ENCODE data around the gene PALD1. TPM values are rescaled to one million over a fixed set of nuclear protein-coding genes. Genes with fewer than 3 reads are reported as not detected.

Gene PALD1
- total RNA-seq, 1 donor from 2014 or later = 6.9 TPM

GRCh38 chr10:70571236-70571635 is 92.7 kb downstream of the PALD1 start:
- no peak overlapping the region for H3K27ac ChIP-seq
- intact Hi-C loops (cut with DNase I) = no loop called here
- H3K27me3 ChIP-seq = no peaks in the 10 kb centered on the region
- H3K4me3 ChIP-seq = no peak overlapping the region
- DNase-seq (ENCODE audit: extremely low spot score in 2 of 2) = no peak
- H3K4me1 ChIP-seq = peaks cover 10% of the 10 kb centered on the region
- H3K36me3 ChIP-seq = no peaks in the 10 kb centered on the region
- TF ChIP-seq POLR2AphosphoS5 (IDR thresholded peaks at IDR 0.05; ENCODE audit: insufficient read depth in 1 of 2, low read depth in 1 of 2) (no peak), CTCF (IDR thresholded peaks at IDR 0.05) (no peak), POLR2A (IDR thresholded peaks at IDR 0.05) (no peak)
- no peaks in the 10 kb centered on the region for H3K9me3 ChIP-seq

- Histone ChIP-seq H3K27ac (no peak overlapping the region), H3K4me3 (no peak overlapping the region), H3K4me1 (peaks cover 16% of the 10 kb centered on the region), H3K36me3 (no peaks in the 10 kb centered on the region), H3K27me3 (no peaks in the 10 kb centered on the region), H3K9me3 (no peaks in the 10 kb centered on the region)
- intact Hi-C loops (cut with DNase I) = no loop called here
- TF ChIP-seq CTCF (IDR thresholded peaks at IDR 0.05) (no peak), POLR2AphosphoS5 (IDR thresholded peaks at IDR 0.05; ENCODE audit: insufficient read depth in 1 of 2, low read depth in 1 of 2) (no peak), POLR2A (IDR thresholded peaks at IDR 0.05) (no peak)
- no peak for DNase-seq (ENCODE audit: extremely low spot score in 2 of 2)
These were observed 93.3 kb downstream of the PALD1 start for GRCh38 chr10:70571636-70572439.

GRCh38 chr10:70573599-70574506 is 95.3 kb downstream of the PALD1 start:
- H3K27ac ChIP-seq = no peak overlapping the region
- no peaks in the 10 kb centered on the region for H3K27me3 ChIP-seq
- TF ChIP-seq CTCF (IDR thresholded peaks at IDR 0.05) = no peak
- no peak for TF ChIP-seq POLR2AphosphoS5 (IDR thresholded peaks at IDR 0.05; ENCODE audit: insufficient read depth in 1 of 2, low read depth in 1 of 2)
- no peak for TF ChIP-seq POLR2A (IDR thresholded peaks at IDR 0.05)
- no peaks in the 10 kb centered on the region for H3K36me3 ChIP-seq
- DNase-seq (ENCODE audit: extremely low spot score in 2 of 2) = no peak
- no peak overlapping the region for H3K4me3 ChIP-seq
- H3K9me3 ChIP-seq = no peaks in the 10 kb centered on the region
- peaks cover 17% of the 10 kb centered on the region for H3K4me1 ChIP-seq
- intact Hi-C loops (cut with DNase I) = no loop called here

GRCh38 chr10:70575486-70575873 is 96.9 kb downstream of the PALD1 start:
- no peak overlapping the region for H3K4me3 ChIP-seq
- intact Hi-C loops (cut with DNase I) = no loop called here
- peaks cover 17% of the 10 kb centered on the region for H3K4me1 ChIP-seq
- H3K9me3 ChIP-seq = no peaks in the 10 kb centered on the region
- H3K27me3 ChIP-seq = no peaks in the 10 kb centered on the region
- TF ChIP-seq POLR2A (IDR thresholded peaks at IDR 0.05) = no peak
- TF ChIP-seq POLR2AphosphoS5 (IDR thresholded peaks at IDR 0.05; ENCODE audit: insufficient read depth in 1 of 2, low read depth in 1 of 2) = no peak
- TF ChIP-seq CTCF (IDR thresholded peaks at IDR 0.05) = no peak
- no peaks in the 10 kb centered on the region for H3K36me3 ChIP-seq
- DNase-seq (ENCODE audit: extremely low spot score in 2 of 2) = no peak
- no peak overlapping the region for H3K27ac ChIP-seq
